OCI-LY7 (cell line): Measurements from ENCODE around the gene LSM14B.

Experiments used
- CTCF ChIP-seq: fragments of 200-600 bp; sonication (generic); conservative IDR thresholded peaks from 2 replicates; pipeline ENCODE4 v1.5.1; 2014; ENCODE audit warnings: mild to moderate bottlenecking, antibody characterized with exemption, low read length, moderate library complexity, mixed read lengths
- EZH2phosphoT487 ChIP-seq: fragments of 200-600 bp; sonication (generic); IDR thresholded peaks from 2 replicates; pipeline ENCODE4 v1.6.1; 2018; ENCODE audit warnings: low read depth, borderline replicate concordance, mild to moderate bottlenecking, mixed run types, antibody characterized with exemption, low read length, moderate library complexity, mixed read lengths

- TF ChIP-seq CTCF (peak; percentile 99), EZH2phosphoT487 (no peak)
Observed at GRCh38 chr20:62136283-62137091, 14.2 kb downstream of the LSM14B start.
